Memory B cell (primary cell): Measurements from ENCODE around the gene GRM7.

Source experiments
- ATAC-seq: fragments of 150-1000 bp; cut with Tn5 transposase; 2 replicates; pipeline ENCODE4 v1.10.0; 2021; ENCODE audit warnings: low read depth, mild to moderate bottlenecking, moderate library complexity
- DNase-seq, 2 donors: peaks; one replicate each; pipeline ENCODE4 v3.0.0; 2022; ENCODE audit warnings: low spot score in 2 of 2
- H3K27ac Mint-ChIP-seq: one replicate; pipeline ENCODE4 v1.8.0; 2022; ENCODE audit warnings: mild to moderate bottlenecking, moderate library complexity, mixed read lengths
- H3K27me3 Mint-ChIP-seq: one replicate; pipeline ENCODE4 v1.8.0; 2022; ENCODE audit warnings: mixed read lengths
- H3K36me3 Mint-ChIP-seq: one replicate; pipeline ENCODE4 v1.8.0; 2022; ENCODE audit warnings: mild to moderate bottlenecking, mixed read lengths
- H3K4me1 Mint-ChIP-seq: one replicate; pipeline ENCODE4 v1.8.0; 2022; ENCODE audit warnings: mixed read lengths
- H3K4me3 Mint-ChIP-seq: one replicate; pipeline ENCODE4 v1.8.0; 2022; ENCODE audit warnings: mild to moderate bottlenecking, moderate library complexity, mixed read lengths
- H3K9me3 Mint-ChIP-seq: one replicate; pipeline ENCODE4 v1.8.0; 2022; ENCODE audit warnings: mixed read lengths

The GRM7 gene

GRCh38 chr3:7721869-7722268, 861.0 kb downstream of the GRM7 start:
- ATAC-seq (no peak), DNase-seq (no peak)
- Mint-ChIP-seq H3K9me3 (peaks cover 1% of the 10 kb centered on the region), H3K27me3 (no peaks in the 10 kb centered on the region), H3K4me1 (no peaks in the 10 kb centered on the region), H3K27ac (no peak overlapping the region), H3K4me3 (no peak overlapping the region), H3K36me3 (no peaks in the 10 kb centered on the region)

DNA sequence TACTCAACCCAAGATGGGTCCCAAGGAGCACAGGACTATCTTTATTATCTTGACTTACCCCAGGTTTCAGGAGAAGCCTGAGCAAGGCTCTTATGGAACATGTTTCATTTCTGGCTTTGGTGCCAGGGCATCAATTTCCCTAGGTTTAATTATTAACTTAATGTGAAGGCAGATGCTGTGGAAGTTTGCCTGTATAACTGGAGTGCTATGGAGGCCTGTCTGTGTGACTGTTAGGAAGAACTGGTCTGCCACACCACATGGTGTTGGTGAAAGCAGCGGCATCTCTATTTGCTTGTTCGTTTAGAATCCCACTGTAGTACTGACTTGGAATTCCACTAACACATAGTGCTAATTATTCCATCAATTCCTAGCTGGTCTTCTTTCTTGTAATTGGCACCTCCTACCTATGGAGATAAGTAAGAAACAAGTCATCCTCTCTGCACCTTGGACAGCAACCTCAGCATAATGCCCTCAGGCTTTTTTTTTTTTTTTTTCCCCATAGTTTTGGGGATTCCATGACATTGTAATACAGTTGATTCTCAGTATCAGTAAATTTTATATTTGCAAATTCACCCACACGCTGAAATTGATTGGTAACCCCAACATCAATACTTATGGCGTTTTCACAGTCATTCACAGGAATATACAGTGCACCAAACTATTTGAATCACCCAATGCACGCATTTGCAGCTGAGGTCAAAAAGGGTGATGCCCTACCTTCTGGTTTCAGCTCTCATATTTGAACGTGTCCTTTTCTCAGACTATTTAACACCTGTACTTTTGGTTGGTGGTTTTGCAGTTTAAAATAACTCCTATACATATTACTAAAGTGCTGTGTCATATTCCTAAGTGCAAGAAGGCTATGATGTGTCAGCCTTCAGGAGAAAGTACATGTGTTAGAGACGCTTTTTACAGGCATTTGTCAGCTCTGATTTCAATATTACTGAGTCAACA, 867.9 kb downstream of the GRM7 start:
- DNase-seq, result no peak

GRCh38 chr3:7733933-7734332, 873.0 kb downstream of the GRM7 start:
- Mint-ChIP-seq H3K9me3 (no peaks in the 10 kb centered on the region), H3K27ac (no peak overlapping the region), H3K4me3 (no peak overlapping the region), H3K4me1 (no peaks in the 10 kb centered on the region), H3K36me3 (no peaks in the 10 kb centered on the region), H3K27me3 (peaks cover 2% of the 10 kb centered on the region)
- no peak for ATAC-seq
- no peak for DNase-seq

More for the DNA sequence above, 867.9 kb downstream of the GRM7 start:
- peaks cover 1% of the 10 kb centered on the region for H3K9me3 Mint-ChIP-seq
- no peaks in the 10 kb centered on the region for H3K36me3 Mint-ChIP-seq
- H3K4me1 Mint-ChIP-seq, result no peaks in the 10 kb centered on the region
- ATAC-seq, result no peak
- H3K4me3 Mint-ChIP-seq, result no peak overlapping the region
- no peak overlapping the region for H3K27ac Mint-ChIP-seq
- H3K27me3 Mint-ChIP-seq, result peaks cover 2% of the 10 kb centered on the region

GRCh38 chr3:7734456-7734855, 873.5 kb downstream of the GRM7 start:
- Mint-ChIP-seq H3K4me1 (no peaks in the 10 kb centered on the region), H3K27me3 (peaks cover 2% of the 10 kb centered on the region), H3K9me3 (no peaks in the 10 kb centered on the region), H3K36me3 (no peaks in the 10 kb centered on the region), H3K27ac (no peak overlapping the region), H3K4me3 (no peak overlapping the region)
- DNase-seq (no peak), ATAC-seq (no peak)

DNA sequence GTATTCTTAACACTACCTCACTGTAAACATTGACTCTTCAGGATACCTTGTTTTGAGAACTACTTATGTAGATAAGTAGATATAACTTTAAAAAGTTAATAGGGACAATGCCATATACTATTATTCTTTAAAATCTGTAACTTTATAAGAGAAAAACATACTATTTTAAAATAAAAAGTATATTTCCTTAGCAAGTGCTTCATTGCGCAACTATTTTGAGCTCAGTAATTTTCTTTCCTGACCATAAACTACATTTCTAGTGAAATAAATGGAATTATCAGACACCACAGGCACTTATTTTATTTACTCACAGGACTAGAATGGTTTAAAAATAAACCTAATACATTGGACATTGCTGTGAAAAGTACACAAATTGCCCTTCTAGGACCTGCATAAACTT, 876.3 kb downstream of the GRM7 start:
- Mint-ChIP-seq H3K9me3 (no peaks in the 10 kb centered on the region), H3K36me3 (no peaks in the 10 kb centered on the region), H3K4me3 (no peak overlapping the region), H3K27me3 (no peaks in the 10 kb centered on the region), H3K4me1 (no peaks in the 10 kb centered on the region), H3K27ac (no peak overlapping the region)
- no peak for DNase-seq
- ATAC-seq, result no peak

DNA sequence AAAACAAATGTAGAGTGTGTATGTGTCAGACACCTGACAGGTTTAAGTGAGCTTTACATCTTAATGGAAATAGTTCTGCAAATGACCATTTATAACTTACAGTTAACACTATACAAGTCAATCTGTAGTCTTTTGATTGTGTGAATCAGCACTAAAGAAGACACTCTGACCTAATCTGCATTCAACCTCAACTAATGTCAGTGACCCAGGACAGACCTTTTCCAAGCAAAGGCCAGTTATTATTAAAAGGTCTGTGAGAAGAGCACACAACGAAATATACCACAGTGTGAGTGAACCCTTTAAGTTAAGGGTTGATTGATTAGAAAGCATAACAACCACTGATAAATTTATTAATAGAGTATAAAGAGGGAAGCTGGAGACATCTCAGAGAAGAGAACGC, 878.8 kb downstream of the GRM7 start:
- ATAC-seq (no peak), DNase-seq (no peak)
- no peaks in the 10 kb centered on the region for H3K4me1 Mint-ChIP-seq
- H3K36me3 Mint-ChIP-seq, result no peaks in the 10 kb centered on the region
- no peak overlapping the region for H3K27ac Mint-ChIP-seq
- no peak overlapping the region for H3K4me3 Mint-ChIP-seq
- H3K9me3 Mint-ChIP-seq, result peaks cover 4% of the 10 kb centered on the region
- H3K27me3 Mint-ChIP-seq, result no peaks in the 10 kb centered on the region

GRCh38 chr3:7740458-7740857, 879.5 kb downstream of the GRM7 start:
- H3K27ac Mint-ChIP-seq, result no peak overlapping the region
- H3K27me3 Mint-ChIP-seq, result no peaks in the 10 kb centered on the region
- peaks cover 4% of the 10 kb centered on the region for H3K9me3 Mint-ChIP-seq
- no peaks in the 10 kb centered on the region for H3K36me3 Mint-ChIP-seq
- H3K4me3 Mint-ChIP-seq, result no peak overlapping the region
- H3K4me1 Mint-ChIP-seq, result no peaks in the 10 kb centered on the region
- no peak for DNase-seq
- no peak for ATAC-seq

- no peak for ATAC-seq
- H3K27me3 Mint-ChIP-seq, result no peaks in the 10 kb centered on the region
Measured at GRCh38 chr3:7744850-7745249, 883.9 kb downstream of the GRM7 start.

DNA sequence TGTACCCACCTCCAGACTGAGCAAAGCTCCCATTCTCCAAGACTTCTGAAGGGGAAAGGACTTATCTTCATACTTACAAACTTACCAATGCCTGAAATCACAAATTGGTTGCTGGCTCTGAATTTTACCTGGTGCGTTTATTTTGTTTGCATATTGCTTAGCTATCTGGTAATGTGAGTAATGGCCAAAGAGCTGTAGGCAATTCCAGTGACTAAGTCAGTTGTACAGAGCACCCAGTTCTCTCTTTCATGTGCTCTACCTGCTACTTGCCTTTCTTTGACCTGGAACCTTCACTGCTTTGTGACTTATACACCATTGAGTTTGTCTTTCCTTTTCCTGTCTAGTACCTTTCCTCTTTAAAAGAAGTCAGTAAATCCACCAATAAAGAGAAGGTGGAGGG, 884.8 kb downstream of the GRM7 start:
- Mint-ChIP-seq H3K4me1 (no peaks in the 10 kb centered on the region), H3K36me3 (no peaks in the 10 kb centered on the region), H3K9me3 (peaks cover 4% of the 10 kb centered on the region), H3K4me3 (no peak overlapping the region), H3K27ac (no peak overlapping the region), H3K27me3 (no peaks in the 10 kb centered on the region)
- no peak for ATAC-seq
- DNase-seq, result no peak

More at GRCh38 chr3:7744850-7745249, 883.9 kb downstream of the GRM7 start:
- Mint-ChIP-seq H3K9me3 (peaks cover 4% of the 10 kb centered on the region), H3K36me3 (no peaks in the 10 kb centered on the region), H3K4me3 (no peak overlapping the region), H3K27ac (no peak overlapping the region), H3K4me1 (no peaks in the 10 kb centered on the region)
- no peak for DNase-seq

DNA sequence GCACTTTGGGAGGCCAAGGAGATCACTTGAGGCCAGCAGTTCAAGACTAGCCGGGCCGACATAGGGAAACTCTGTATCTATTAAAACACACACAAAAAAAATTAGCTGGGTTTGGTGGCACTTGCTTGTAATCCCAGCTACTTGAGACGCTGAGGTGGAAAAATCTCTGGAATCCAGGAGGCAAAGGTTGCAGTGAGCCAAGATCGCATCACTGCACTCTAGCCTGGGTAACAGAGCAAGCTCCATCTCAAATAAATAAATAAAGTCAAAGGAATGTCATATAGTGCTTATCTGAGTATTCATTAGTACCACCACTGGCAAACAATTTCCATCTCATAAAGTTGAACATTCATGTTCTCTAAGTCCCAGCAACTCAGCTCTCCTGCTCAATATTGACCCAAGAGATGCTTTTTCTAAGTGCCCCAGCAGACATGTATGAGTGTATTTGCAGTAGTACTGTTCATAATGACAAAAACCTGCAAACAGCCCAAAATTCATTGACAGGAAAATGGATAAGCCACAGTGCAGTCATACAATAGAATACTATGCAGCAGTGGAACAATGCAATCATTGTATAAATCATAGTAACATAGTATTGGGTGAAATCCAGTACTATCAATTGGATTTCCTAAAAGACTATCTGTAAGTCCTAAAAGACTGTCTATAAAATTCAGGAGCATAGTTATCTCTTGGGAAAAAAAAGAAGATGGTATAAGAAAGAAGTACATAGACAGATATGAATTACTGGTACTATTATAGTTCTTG, 889.2 kb downstream of the GRM7 start:
- H3K27me3 Mint-ChIP-seq, result no peaks in the 10 kb centered on the region
- H3K27ac Mint-ChIP-seq, result no peak overlapping the region

GRCh38 chr3:7752005-7752404, 891.1 kb downstream of the GRM7 start:
- no peaks in the 10 kb centered on the region for H3K36me3 Mint-ChIP-seq
- H3K4me1 Mint-ChIP-seq, result no peaks in the 10 kb centered on the region
- no peak for ATAC-seq

More for the DNA sequence above, 889.2 kb downstream of the GRM7 start:
- H3K9me3 Mint-ChIP-seq, result no peaks in the 10 kb centered on the region
- H3K4me3 Mint-ChIP-seq, result no peak overlapping the region
- no peaks in the 10 kb centered on the region for H3K36me3 Mint-ChIP-seq
- no peaks in the 10 kb centered on the region for H3K4me1 Mint-ChIP-seq
- no peak for ATAC-seq
- no peak for DNase-seq

DNA sequence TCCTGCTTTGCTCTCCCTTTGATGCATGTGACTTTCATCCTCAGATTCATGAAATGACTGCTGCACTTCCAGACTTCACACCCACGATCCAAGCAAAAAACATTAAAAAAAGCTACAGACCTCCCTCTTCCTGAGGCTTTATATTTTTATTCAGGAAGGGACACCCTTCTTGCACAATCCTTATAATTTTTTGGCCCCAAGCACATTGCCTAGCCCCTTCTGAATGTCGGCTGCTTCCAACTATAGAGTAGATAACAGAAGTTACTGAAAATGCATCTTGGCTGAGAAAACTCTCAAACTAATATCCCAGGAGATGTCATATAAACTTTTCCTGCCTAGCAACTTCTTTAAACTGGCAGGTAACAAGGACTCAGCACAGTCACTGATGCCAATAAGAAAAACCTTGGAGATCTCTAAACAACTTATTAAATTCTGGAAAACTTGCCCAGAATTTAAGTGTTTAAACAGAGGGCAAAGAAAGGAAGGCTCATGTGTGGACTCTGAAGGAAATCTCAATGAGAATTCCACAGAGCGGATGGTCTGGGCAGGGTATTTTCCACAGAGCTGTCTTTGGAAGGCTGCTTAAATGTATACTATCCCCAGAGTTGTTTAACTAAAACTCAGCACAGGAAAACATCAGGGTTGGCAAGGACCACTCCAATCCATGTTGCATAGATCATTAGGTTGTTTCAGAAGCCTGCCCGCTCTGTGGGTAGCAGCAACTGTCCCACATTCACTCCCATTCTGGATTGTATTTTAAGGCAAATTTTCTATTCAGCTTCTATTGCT, 893.9 kb downstream of the GRM7 start:
- H3K4me1 Mint-ChIP-seq, result no peaks in the 10 kb centered on the region
- no peaks in the 10 kb centered on the region for H3K27me3 Mint-ChIP-seq
- no peaks in the 10 kb centered on the region for H3K36me3 Mint-ChIP-seq
- DNase-seq (no peak), ATAC-seq (no peak)
- H3K4me3 Mint-ChIP-seq, result no peak overlapping the region
- no peak overlapping the region for H3K27ac Mint-ChIP-seq
- peaks cover 6% of the 10 kb centered on the region for H3K9me3 Mint-ChIP-seq

More at GRCh38 chr3:7752005-7752404, 891.1 kb downstream of the GRM7 start:
- Mint-ChIP-seq H3K27ac (no peak overlapping the region), H3K9me3 (peaks cover 2% of the 10 kb centered on the region), H3K4me3 (no peak overlapping the region), H3K27me3 (no peaks in the 10 kb centered on the region)
- DNase-seq, result no peak

GRCh38 chr3:7759630-7760029, 898.7 kb downstream of the GRM7 start:
- Mint-ChIP-seq H3K27me3 (no peaks in the 10 kb centered on the region), H3K4me3 (no peak overlapping the region), H3K36me3 (no peaks in the 10 kb centered on the region), H3K9me3 (peaks cover 6% of the 10 kb centered on the region), H3K27ac (no peak overlapping the region), H3K4me1 (no peaks in the 10 kb centered on the region)
- DNase-seq (no peak), ATAC-seq (no peak)

DNA sequence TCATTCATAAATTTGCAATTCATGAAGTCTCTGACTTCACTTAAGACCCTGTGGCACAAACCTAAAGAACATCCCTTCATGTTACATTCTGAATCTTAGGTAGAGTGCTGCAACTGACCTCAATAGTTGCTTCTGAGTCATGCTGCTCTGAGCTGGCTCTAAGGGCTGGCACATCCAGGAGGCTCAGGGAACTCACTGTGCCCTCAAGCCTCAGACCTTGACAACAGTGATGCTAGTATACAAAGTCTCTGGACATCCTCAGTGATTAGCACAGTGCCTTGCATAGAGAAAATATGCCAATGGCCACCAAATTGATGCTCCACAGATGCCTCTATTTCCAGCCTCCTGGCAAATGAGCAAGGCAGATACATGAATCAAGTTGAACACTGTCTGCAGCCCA, 899.8 kb downstream of the GRM7 start:
- DNase-seq, result no peak
- Mint-ChIP-seq H3K27me3 (no peaks in the 10 kb centered on the region), H3K36me3 (no peaks in the 10 kb centered on the region), H3K9me3 (peaks cover 6% of the 10 kb centered on the region), H3K4me3 (no peak overlapping the region), H3K4me1 (no peaks in the 10 kb centered on the region), H3K27ac (no peak overlapping the region)
- ATAC-seq, result no peak
